ENCODE results near the gene AKAP5.

DNA sequence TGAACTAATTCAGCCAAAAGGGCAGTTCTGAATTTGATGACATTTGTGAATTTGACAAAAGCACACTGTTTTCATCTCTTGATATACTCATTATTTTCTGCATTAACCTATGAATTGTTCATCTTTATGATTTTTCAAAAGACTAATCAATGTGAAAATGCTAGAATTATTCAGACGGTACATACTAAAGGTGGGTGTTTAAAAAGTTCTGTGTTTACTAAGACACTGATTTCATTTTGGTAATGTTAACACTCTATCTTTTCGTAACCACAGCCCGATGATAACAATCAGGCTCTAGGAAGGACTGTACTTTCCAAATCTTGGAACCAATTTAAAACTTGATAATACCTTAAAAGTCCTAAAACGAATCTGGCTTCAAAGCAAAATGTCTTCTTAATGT lies 9.4 kb downstream of the AKAP5 start:
- TF ChIP-seq POLR2A (IDR thresholded peaks at IDR 0.05; ENCODE audit: low read depth, low read length) (no peak), POLR2AphosphoS5 (IDR thresholded peaks at IDR 0.05; ENCODE audit: low read depth, low read length) (no peak)

Data from GM12892 (cell line).